ENCODE measurements around the gene AFAP1.

Gene AFAP1

GRCh38 chr4:7801001-7801400 lies 138.7 kb downstream of the AFAP1 start:
- DNase-seq, result no peak

- DNase-seq, result no peak
These were observed 139.3 kb downstream of the AFAP1 start for GRCh38 chr4:7800410-7800809.

GRCh38 chr4:7799736-7800135 lies 139.9 kb downstream of the AFAP1 start:
- no peak for DNase-seq

- DNase-seq, result no peak
These were observed 140.4 kb downstream of the AFAP1 start for GRCh38 chr4:7799306-7799705.

GRCh38 chr4:7798178-7798995 lies 141.3 kb downstream of the AFAP1 start:
- no peak for DNase-seq

GRCh38 chr4:7797330-7797729 lies 142.3 kb downstream of the AFAP1 start:
- no peak for DNase-seq

- no peak for DNase-seq
These were observed 143.7 kb downstream of the AFAP1 start for GRCh38 chr4:7795983-7796382.

- no peak for DNase-seq
These were observed 146.5 kb downstream of the AFAP1 start for GRCh38 chr4:7793186-7793585.

- no peak for DNase-seq
These were observed 147.0 kb downstream of the AFAP1 start for GRCh38 chr4:7792616-7793015.

GRCh38 chr4:7790999-7791398 lies 148.7 kb downstream of the AFAP1 start:
- DNase-seq, result no peak

GRCh38 chr4:7790023-7790422 lies 149.6 kb downstream of the AFAP1 start:
- DNase-seq, result no peak

- DNase-seq, result no peak
These were observed 150.8 kb downstream of the AFAP1 start for GRCh38 chr4:7788694-7789425.

- DNase-seq, result no peak
These were observed 151.5 kb downstream of the AFAP1 start for GRCh38 chr4:7788193-7788592.

- DNase-seq, result no peak
These were observed 151.9 kb downstream of the AFAP1 start for GRCh38 chr4:7787681-7788141.

GRCh38 chr4:7787067-7787466 lies 152.6 kb downstream of the AFAP1 start:
- no peak for DNase-seq

GRCh38 chr4:7786517-7786916 lies 153.1 kb downstream of the AFAP1 start:
- no peak for DNase-seq

GRCh38 chr4:7786040-7786439 lies 153.6 kb downstream of the AFAP1 start:
- no peak for DNase-seq

- no peak for DNase-seq
These were observed 154.6 kb downstream of the AFAP1 start for GRCh38 chr4:7785017-7785416.

GRCh38 chr4:7784131-7784870 lies 155.4 kb downstream of the AFAP1 start:
- no peak for DNase-seq

- DNase-seq, result no peak
These were observed 156.1 kb downstream of the AFAP1 start for GRCh38 chr4:7783541-7783940.

- DNase-seq, result no peak
These were observed 156.9 kb downstream of the AFAP1 start for GRCh38 chr4:7782783-7783182.

- DNase-seq, result no peak
These were observed 157.7 kb downstream of the AFAP1 start for GRCh38 chr4:7781993-7782392.

GRCh38 chr4:7781366-7781765 lies 158.3 kb downstream of the AFAP1 start:
- no peak for DNase-seq
